Astrocyte (in vitro differentiated cells and primary cell): ENCODE results near the gene CTSD. TPM values are rescaled to one million over a fixed set of nuclear protein-coding genes. Genes with fewer than 3 reads are reported as not detected.

Source experiments
- DNase-seq: peaks from one replicate; pipeline ENCODE4 v3.0.0-alpha.2; 2010; ENCODE audit warnings: low read depth
- FAIRE-seq: peaks from 2 replicates; lab custom pipeline; 2011; peaks lifted over from hg19 to GRCh38; lab: Jason Lieb, UNC
- H2AFZ ChIP-seq: 2 replicates; pipeline ENCODE4 v1.6.0; 2012; ENCODE audit warnings: low read depth, low read length, inconsistent platforms
- H3K27ac ChIP-seq: 2 replicates; pipeline ENCODE4 v1.5.1; 2011; ENCODE audit warnings: low read depth, low read length, inconsistent platforms
- H3K27me3 ChIP-seq: 2 replicates; pipeline ENCODE4 v1.6.0; 2011; ENCODE audit warnings: low read length, inconsistent platforms; ENCODE audit not compliant: insufficient read depth
- H3K36me3 ChIP-seq: 2 replicates; pipeline ENCODE4 v1.5.1; 2011; ENCODE audit warnings: low read length, inconsistent platforms; ENCODE audit not compliant: insufficient read depth
- H3K4me1 ChIP-seq: 2 replicates; pipeline ENCODE4 v1.5.1; 2011; ENCODE audit warnings: low read length, inconsistent platforms; ENCODE audit not compliant: insufficient read depth
- H3K4me2 ChIP-seq: 2 replicates; pipeline ENCODE4 v1.6.0; 2012; ENCODE audit warnings: low read length, inconsistent platforms
- H3K4me3 ChIP-seq: 2 replicates; pipeline ENCODE4 v1.5.1; 2011; ENCODE audit warnings: low read depth, mild to moderate bottlenecking, low read length, inconsistent platforms; ENCODE audit not compliant: insufficient read depth
- H3K79me2 ChIP-seq: 2 replicates; pipeline ENCODE4 v1.6.0; 2012; ENCODE audit warnings: mild to moderate bottlenecking, low read length, inconsistent platforms; ENCODE audit not compliant: insufficient read depth
- H3K9ac ChIP-seq: 2 replicates; pipeline ENCODE4 v1.6.0; 2012; ENCODE audit warnings: mild to moderate bottlenecking, low read length, inconsistent platforms
- H3K9me3 ChIP-seq: 2 replicates; pipeline ENCODE4 v1.5.1; 2012; ENCODE audit warnings: low read depth, mild to moderate bottlenecking, low read length, inconsistent platforms; ENCODE audit not compliant: insufficient read depth
- H4K20me1 ChIP-seq: 2 replicates; pipeline ENCODE4 v1.6.0; 2012; ENCODE audit warnings: low read length, inconsistent platforms; ENCODE audit not compliant: insufficient read depth
- H3K27ac Mint-ChIP-seq: one replicate; pipeline ENCODE4 v1.8.0; 2021; ENCODE audit warnings: mild to moderate bottlenecking, mixed read lengths; ENCODE audit not compliant: unreplicated experiment
- H3K27me3 Mint-ChIP-seq: one replicate; pipeline ENCODE4 v1.8.0; 2021; ENCODE audit warnings: low read depth, mixed read lengths; ENCODE audit not compliant: unreplicated experiment
- H3K36me3 Mint-ChIP-seq: one replicate; pipeline ENCODE4 v1.8.0; 2021; ENCODE audit warnings: low read depth, mixed read lengths; ENCODE audit not compliant: unreplicated experiment
- H3K4me1 Mint-ChIP-seq: one replicate; pipeline ENCODE4 v1.8.0; 2021; ENCODE audit warnings: low read depth, mixed read lengths; ENCODE audit not compliant: unreplicated experiment
- H3K4me3 Mint-ChIP-seq: one replicate; pipeline ENCODE4 v1.8.0; 2021; ENCODE audit warnings: mild to moderate bottlenecking, moderate library complexity, mixed read lengths; ENCODE audit not compliant: unreplicated experiment
- H3K9me3 Mint-ChIP-seq: one replicate; pipeline ENCODE4 v1.8.0; 2021; ENCODE audit warnings: mild to moderate bottlenecking, mixed read lengths; ENCODE audit not compliant: unreplicated experiment
- EZH2 ChIP-seq: IDR thresholded peaks from 2 replicates; pipeline ENCODE4 v1.6.1; 2012; ENCODE audit warnings: mild to moderate bottlenecking, low read length, inconsistent platforms; ENCODE audit not compliant: insufficient read depth
- total RNA-seq: library from RNA; stranded (reverse); gene quantifications from 2 replicates; pipeline ENCODE4 v1.2.1, GENCODE V29; 2021
- TF ChIP-seq, protein P1 (sequence below): IDR thresholded peaks from 2 replicates; pipeline ENCODE4 v1.5.1; 2011; ENCODE audit warnings: low read depth, mild to moderate bottlenecking, inconsistent platforms, low read length, moderate library complexity; ENCODE audit not compliant: insufficient read depth

The CTSD gene
- total RNA-seq, 1 donor from 2014 or later: 290 TPM

DNA sequence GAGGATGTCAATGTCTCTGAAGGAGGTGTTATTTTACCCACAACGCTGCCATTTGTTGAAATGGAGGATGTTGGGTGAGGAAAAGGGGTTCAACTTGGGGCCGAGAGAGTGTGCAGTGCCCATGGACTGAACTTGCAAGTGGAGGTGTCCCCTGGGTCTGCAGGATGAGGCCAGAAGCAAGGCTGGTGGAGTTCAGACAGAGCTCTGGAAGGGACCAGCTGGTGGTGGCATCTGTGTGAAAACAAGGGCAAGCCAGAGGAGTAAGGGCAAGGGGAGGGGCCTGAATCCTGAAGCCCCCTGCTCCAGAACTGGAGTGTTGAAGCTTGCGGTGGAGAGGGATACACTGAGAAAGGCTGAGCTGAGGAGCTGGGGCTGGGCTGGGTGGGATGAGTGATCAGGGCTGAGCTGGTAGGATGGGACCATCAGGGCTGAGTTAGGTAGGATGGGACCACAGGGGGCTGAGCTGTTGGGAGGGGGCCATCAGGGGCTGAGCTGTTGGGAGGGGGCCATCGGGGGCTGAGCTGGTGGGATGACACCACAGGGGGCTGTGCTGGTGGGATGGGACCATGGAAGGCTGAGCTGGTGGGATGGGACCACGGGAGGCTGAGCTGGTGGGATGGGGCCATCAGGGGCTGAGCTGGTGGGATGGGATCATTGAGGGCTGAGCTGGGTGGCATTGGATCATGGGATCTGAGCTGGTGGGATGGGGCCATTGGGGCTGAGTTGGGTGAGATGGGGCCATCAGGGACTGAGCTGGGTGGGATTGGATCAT, 13.4 kb upstream of the CTSD start:
- no peak for FAIRE-seq
- DNase-seq: no peak
- Histone ChIP-seq H3K27me3 (no peaks in the 10 kb centered on the region), H3K9me3 (no peaks in the 10 kb centered on the region), H4K20me1 (no peaks in the 10 kb centered on the region), H3K4me2 (no peak overlapping the region), H3K9ac (no peak overlapping the region), H3K4me1 (peaks cover 11% of the 10 kb centered on the region), H3K79me2 (no peaks in the 10 kb centered on the region), H3K27ac (no peak overlapping the region), H3K36me3 (no peaks in the 10 kb centered on the region), H3K4me3 (no peak overlapping the region), H2AFZ (no peak overlapping the region)
- peaks cover 9% of the 10 kb centered on the region for H3K9me3 Mint-ChIP-seq
- no peak overlapping the region for H3K27ac Mint-ChIP-seq
- no peaks in the 10 kb centered on the region for H3K36me3 Mint-ChIP-seq
- no peak overlapping the region for H3K4me3 Mint-ChIP-seq
- H3K27me3 Mint-ChIP-seq: peaks cover 33% of the 10 kb centered on the region
- TF ChIP-seq, protein P1, sequence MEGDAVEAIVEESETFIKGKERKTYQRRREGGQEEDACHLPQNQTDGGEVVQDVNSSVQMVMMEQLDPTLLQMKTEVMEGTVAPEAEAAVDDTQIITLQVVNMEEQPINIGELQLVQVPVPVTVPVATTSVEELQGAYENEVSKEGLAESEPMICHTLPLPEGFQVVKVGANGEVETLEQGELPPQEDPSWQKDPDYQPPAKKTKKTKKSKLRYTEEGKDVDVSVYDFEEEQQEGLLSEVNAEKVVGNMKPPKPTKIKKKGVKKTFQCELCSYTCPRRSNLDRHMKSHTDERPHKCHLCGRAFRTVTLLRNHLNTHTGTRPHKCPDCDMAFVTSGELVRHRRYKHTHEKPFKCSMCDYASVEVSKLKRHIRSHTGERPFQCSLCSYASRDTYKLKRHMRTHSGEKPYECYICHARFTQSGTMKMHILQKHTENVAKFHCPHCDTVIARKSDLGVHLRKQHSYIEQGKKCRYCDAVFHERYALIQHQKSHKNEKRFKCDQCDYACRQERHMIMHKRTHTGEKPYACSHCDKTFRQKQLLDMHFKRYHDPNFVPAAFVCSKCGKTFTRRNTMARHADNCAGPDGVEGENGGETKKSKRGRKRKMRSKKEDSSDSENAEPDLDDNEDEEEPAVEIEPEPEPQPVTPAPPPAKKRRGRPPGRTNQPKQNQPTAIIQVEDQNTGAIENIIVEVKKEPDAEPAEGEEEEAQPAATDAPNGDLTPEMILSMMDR: no peak
- TF ChIP-seq EZH2: no peak
- peaks cover 14% of the 10 kb centered on the region for H3K4me1 Mint-ChIP-seq

DNA sequence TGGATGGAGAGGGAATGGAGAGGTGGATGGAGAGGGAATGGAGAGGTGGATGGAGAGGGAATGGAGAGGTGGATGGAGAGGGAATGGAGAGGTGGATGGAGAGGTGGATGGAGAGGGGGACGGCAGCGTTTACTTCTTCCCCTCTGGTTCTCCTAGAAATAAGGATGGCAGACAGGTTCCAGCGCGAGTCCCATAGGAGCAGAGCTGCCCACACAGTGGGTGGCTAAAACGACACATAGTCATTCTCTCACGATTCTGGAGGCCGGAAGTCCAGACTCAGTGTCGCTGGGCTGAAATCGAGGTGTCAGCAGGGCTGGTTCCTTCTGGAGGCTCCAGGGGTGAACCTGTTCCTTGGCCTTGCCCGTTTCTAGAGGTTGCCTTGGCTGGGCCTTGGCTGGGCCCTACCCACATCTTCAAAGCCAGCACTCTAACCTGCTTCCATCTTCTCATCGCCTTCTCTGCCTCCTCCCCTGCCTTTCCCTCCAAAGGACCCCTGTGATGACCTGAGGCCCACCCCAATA, 12.7 kb upstream of the CTSD start:
- no peak overlapping the region for H3K27ac ChIP-seq
- no peaks in the 10 kb centered on the region for H3K9me3 ChIP-seq
- DNase-seq (no peak), FAIRE-seq (no peak)
- no peaks in the 10 kb centered on the region for H4K20me1 ChIP-seq
- no peak overlapping the region for H3K4me3 Mint-ChIP-seq
- no peaks in the 10 kb centered on the region for H3K36me3 ChIP-seq
- no peaks in the 10 kb centered on the region for H3K27me3 ChIP-seq
- peaks cover 18% of the 10 kb centered on the region for H3K4me1 ChIP-seq
- H3K27ac Mint-ChIP-seq: no peak overlapping the region
- H3K27me3 Mint-ChIP-seq: peaks cover 30% of the 10 kb centered on the region
- H3K36me3 Mint-ChIP-seq: no peaks in the 10 kb centered on the region
- H3K79me2 ChIP-seq: no peaks in the 10 kb centered on the region
- no peak for TF ChIP-seq EZH2
- TF ChIP-seq, protein P1: no peak
- no peak overlapping the region for H3K4me2 ChIP-seq
- no peak overlapping the region for H2AFZ ChIP-seq
- H3K4me1 Mint-ChIP-seq: peaks cover 20% of the 10 kb centered on the region
- H3K4me3 ChIP-seq: no peak overlapping the region
- no peak overlapping the region for H3K9ac ChIP-seq
- H3K9me3 Mint-ChIP-seq: peaks cover 9% of the 10 kb centered on the region

DNA sequence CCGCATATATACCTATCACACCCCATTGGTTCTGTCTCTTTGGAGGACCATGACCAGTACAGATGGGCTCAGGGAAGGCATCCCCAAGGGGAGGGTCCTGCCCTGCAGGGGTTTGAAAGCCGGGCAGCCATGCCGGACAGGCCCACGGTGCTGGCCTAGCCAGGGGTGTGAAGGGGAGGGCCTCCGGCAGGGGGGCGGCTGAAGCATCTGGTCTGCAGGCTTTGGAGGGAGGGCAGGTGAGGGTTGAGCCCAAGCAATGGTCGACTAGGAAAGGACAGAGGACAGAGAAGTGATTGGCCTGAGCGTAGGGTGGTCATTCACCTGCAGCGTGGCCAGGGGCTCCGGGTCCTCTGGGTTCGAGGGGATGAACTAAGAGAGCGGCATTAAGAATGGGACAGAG, 11.2 kb upstream of the CTSD start:
- no peaks in the 10 kb centered on the region for H3K79me2 ChIP-seq
- no peak overlapping the region for H3K4me3 Mint-ChIP-seq
- H3K4me3 ChIP-seq: no peak overlapping the region
- H3K9ac ChIP-seq: no peak overlapping the region
- H3K27me3 ChIP-seq: no peaks in the 10 kb centered on the region
- H3K4me2 ChIP-seq: no peak overlapping the region
- H3K4me1 Mint-ChIP-seq: peaks cover 27% of the 10 kb centered on the region
- H3K27ac Mint-ChIP-seq: no peak overlapping the region
- no peak overlapping the region for H3K27ac ChIP-seq
- no peak for FAIRE-seq
- no peaks in the 10 kb centered on the region for H3K9me3 ChIP-seq
- no peak for DNase-seq
- peaks cover 20% of the 10 kb centered on the region for H3K27me3 Mint-ChIP-seq
- no peaks in the 10 kb centered on the region for H4K20me1 ChIP-seq
- H3K4me1 ChIP-seq: peaks cover 18% of the 10 kb centered on the region
- TF ChIP-seq EZH2: no peak
- TF ChIP-seq, protein P1: no peak
- H3K36me3 ChIP-seq: no peaks in the 10 kb centered on the region
- peaks cover 9% of the 10 kb centered on the region for H3K9me3 Mint-ChIP-seq
- no peak overlapping the region for H2AFZ ChIP-seq
- H3K36me3 Mint-ChIP-seq: no peaks in the 10 kb centered on the region
